GM12891 (cell line): ENCODE results near the gene ZNF446.

Experiments
- POLR2A ChIP-seq: IDR thresholded peaks from 2 replicates; pipeline ENCODE4 v1.6.1; 2011; ENCODE audit warnings: low read depth, low read length, control low read depth
- TAF1 ChIP-seq: IDR thresholded peaks from 2 replicates; pipeline ENCODE4 v1.6.1; 2011; ENCODE audit warnings: low read depth, low read length, control low read depth

DNA sequence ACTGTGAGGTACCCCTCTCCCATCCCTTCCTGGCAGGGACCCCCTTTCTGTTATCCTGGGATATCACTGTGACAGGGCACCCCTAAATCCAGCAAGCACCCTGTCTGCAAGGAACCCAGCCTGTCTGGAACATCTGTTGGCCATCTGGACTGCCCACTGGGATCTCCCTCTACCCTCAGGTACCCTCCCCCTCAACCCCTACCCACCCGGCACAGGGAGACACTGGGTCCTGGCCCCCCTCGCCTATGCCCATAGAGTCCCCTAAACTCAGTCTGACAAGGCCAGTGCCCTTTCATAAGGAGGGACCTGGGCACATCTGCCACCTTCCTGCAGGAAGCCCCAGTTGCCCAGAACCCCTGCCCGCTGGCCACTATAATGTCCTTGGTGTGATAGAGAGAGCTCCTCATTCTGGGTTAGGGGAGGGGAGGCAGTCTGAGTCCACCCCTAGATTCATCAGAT, 38.4 kb downstream of the ZNF446 start:
- TF ChIP-seq TAF1 (no peak), POLR2A (no peak)
